ENCODE measurements around the gene CORO1C. TPM values are rescaled to one million over a fixed set of nuclear protein-coding genes. Genes with fewer than 3 reads are reported as not detected.

CORO1C gene
- total RNA-seq, 1 donor from 2014 or later = 171 TPM

DNA sequence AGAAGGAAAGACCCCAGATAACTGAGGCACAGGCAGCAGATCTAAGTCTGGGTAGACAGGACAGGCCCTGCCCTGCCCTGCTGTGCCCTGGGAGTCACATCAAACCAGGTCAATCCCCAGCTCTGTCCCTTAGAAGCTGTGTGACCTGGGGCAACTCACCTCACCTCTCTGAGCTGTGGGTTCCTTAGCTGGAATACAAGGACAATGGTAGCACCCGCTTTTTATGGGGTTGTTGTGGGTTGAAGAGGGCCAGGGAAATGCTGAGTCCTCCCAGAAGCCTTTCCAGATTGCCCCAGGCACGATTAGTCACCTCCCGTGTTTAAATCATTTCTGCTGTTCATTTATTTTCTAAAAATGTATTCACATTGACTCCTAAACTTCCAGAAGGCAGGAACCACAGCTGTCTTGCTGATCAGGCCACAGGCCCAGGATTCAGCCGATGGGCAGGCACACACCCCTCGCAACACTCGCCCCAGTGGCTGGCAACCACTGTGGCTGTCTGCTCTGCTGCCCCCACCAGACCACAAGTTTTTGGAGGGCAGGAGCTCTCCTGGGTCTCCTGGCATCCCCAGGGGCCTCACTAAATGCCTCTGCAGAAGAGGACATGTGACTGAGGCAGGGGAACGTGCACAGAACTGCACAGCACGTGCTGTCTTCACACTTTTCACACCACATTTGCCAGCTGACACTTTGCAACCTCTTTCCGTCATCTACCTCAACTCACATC lies 100.7 kb downstream of the CORO1C start:
- no peaks in the 10 kb centered on the region for H3K9me3 Mint-ChIP-seq
- H3K4me3 Mint-ChIP-seq = no peak overlapping the region
- no peak for DNase-seq (ENCODE audit: low read depth, low spot score)
- peak overlapping the region; percentile 35 for H3K27ac Mint-ChIP-seq (ENCODE audit: unreplicated experiment)
- no peaks in the 10 kb centered on the region for H3K36me3 Mint-ChIP-seq (ENCODE audit: low read depth)
- TF ChIP-seq, protein P1, sequence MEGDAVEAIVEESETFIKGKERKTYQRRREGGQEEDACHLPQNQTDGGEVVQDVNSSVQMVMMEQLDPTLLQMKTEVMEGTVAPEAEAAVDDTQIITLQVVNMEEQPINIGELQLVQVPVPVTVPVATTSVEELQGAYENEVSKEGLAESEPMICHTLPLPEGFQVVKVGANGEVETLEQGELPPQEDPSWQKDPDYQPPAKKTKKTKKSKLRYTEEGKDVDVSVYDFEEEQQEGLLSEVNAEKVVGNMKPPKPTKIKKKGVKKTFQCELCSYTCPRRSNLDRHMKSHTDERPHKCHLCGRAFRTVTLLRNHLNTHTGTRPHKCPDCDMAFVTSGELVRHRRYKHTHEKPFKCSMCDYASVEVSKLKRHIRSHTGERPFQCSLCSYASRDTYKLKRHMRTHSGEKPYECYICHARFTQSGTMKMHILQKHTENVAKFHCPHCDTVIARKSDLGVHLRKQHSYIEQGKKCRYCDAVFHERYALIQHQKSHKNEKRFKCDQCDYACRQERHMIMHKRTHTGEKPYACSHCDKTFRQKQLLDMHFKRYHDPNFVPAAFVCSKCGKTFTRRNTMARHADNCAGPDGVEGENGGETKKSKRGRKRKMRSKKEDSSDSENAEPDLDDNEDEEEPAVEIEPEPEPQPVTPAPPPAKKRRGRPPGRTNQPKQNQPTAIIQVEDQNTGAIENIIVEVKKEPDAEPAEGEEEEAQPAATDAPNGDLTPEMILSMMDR (conservative IDR thresholded peaks at IDR 0.05) = no peak
- peaks cover 26% of the 10 kb centered on the region for H3K4me1 Mint-ChIP-seq
- no peaks in the 10 kb centered on the region for H3K27me3 Mint-ChIP-seq (ENCODE audit: low read depth)

- Mint-ChIP-seq H3K4me1 (peaks cover 25% of the 10 kb centered on the region), H3K27ac (ENCODE audit: unreplicated experiment) (peak overlapping the region; percentile 75), H3K36me3 (ENCODE audit: low read depth) (no peaks in the 10 kb centered on the region), H3K4me3 (no peak overlapping the region), H3K27me3 (ENCODE audit: low read depth) (no peaks in the 10 kb centered on the region), H3K9me3 (no peaks in the 10 kb centered on the region)
- no peak for DNase-seq (ENCODE audit: low read depth, low spot score)
- TF ChIP-seq, protein P1 (conservative IDR thresholded peaks at IDR 0.05) = no peak
Measured at GRCh38 chr12:108629824-108630476, 101.4 kb downstream of the CORO1C start.

DNA sequence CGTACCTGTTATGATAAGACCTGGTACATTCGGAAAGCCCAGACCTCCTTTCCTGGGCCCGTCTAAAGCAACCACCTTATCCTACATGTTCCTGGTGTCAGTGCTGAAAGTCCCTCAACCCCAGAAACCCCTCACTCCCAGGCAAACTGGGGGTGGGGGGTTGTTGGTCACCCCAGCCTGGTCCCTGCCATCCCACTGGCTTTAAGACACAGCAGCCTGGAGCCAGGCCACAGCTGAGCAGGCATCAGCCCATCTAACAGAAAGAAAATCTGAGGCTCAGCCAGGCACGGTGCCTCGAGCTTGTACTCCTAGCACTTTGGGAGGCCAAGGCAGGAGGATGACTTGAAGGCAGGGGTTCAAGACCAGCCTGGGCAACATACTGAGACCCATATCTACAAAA lies 102.2 kb downstream of the CORO1C start:
- Mint-ChIP-seq H3K27me3 (ENCODE audit: low read depth) (no peaks in the 10 kb centered on the region), H3K4me3 (no peak overlapping the region), H3K27ac (ENCODE audit: unreplicated experiment) (no peak overlapping the region), H3K9me3 (no peaks in the 10 kb centered on the region), H3K36me3 (ENCODE audit: low read depth) (no peaks in the 10 kb centered on the region), H3K4me1 (peaks cover 21% of the 10 kb centered on the region)
- no peak for DNase-seq (ENCODE audit: low read depth, low spot score)
- TF ChIP-seq, protein P1 (conservative IDR thresholded peaks at IDR 0.05) = no peak

- Mint-ChIP-seq H3K4me3 (no peak overlapping the region), H3K4me1 (peaks cover 25% of the 10 kb centered on the region), H3K27me3 (ENCODE audit: low read depth) (no peaks in the 10 kb centered on the region), H3K9me3 (peaks cover 2% of the 10 kb centered on the region), H3K27ac (ENCODE audit: unreplicated experiment) (no peak overlapping the region), H3K36me3 (ENCODE audit: low read depth) (no peaks in the 10 kb centered on the region)
- TF ChIP-seq, protein P1 (conservative IDR thresholded peaks at IDR 0.05) = no peak
- no peak for DNase-seq (ENCODE audit: low read depth, low spot score)
Measured at GRCh38 chr12:108627134-108627920, 104.0 kb downstream of the CORO1C start.

DNA sequence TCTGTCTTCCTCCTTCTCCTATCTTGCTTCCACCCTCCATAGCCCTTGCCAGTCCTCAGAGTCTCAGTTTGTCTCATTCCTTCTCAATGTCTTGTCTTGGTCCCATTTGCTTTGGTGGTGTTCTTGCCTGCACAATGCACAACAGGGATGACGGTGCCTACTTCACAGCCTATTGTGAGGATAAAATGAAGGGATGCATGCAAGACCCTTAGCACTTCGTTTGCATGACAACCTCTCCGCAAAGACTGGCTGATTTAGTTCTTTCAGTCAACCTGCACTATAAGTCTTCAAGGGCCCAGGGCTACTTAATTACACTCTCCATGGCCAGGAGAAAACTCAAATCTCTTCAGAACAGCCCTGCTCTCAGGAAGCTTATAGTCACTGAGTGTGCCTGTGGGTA lies 106.1 kb downstream of the CORO1C start:
- DNase-seq (ENCODE audit: low read depth, low spot score) = no peak
- H3K27ac Mint-ChIP-seq (ENCODE audit: unreplicated experiment) = no peak overlapping the region
- peaks cover 2% of the 10 kb centered on the region for H3K9me3 Mint-ChIP-seq
- H3K4me1 Mint-ChIP-seq = peaks cover 23% of the 10 kb centered on the region
- H3K4me3 Mint-ChIP-seq = no peak overlapping the region
- H3K27me3 Mint-ChIP-seq (ENCODE audit: low read depth) = no peaks in the 10 kb centered on the region
- TF ChIP-seq, protein P1 (conservative IDR thresholded peaks at IDR 0.05) = no peak
- no peaks in the 10 kb centered on the region for H3K36me3 Mint-ChIP-seq (ENCODE audit: low read depth)

Data from neural crest cell (in vitro differentiated cells).